ENCODE data around the gene ADGRE1.
A peak's percentile ranks its signal among the peaks of the same experiment; 100 is the strongest.

The ADGRE1 gene

DNA sequence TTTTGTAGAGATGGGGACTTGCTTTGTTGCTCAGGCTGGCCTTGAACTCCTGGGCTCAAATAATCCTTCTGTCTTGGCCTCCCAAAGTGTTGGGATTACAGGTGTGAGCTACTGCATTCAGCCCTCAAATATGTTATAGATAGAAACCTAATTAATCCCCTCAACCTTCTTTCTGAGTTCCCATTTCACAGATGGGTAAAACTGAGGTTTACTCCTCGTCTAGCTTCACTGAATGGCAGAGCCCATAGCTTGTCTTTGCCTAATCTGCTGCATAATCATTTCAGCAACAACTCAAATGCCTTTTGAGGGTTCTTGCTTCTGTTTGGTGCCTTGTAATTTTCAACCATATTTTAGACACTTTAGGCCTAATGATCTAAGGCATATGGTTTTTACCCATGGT, 36.0 kb upstream of the ADGRE1 start:
- TF ChIP-seq, protein P1, sequence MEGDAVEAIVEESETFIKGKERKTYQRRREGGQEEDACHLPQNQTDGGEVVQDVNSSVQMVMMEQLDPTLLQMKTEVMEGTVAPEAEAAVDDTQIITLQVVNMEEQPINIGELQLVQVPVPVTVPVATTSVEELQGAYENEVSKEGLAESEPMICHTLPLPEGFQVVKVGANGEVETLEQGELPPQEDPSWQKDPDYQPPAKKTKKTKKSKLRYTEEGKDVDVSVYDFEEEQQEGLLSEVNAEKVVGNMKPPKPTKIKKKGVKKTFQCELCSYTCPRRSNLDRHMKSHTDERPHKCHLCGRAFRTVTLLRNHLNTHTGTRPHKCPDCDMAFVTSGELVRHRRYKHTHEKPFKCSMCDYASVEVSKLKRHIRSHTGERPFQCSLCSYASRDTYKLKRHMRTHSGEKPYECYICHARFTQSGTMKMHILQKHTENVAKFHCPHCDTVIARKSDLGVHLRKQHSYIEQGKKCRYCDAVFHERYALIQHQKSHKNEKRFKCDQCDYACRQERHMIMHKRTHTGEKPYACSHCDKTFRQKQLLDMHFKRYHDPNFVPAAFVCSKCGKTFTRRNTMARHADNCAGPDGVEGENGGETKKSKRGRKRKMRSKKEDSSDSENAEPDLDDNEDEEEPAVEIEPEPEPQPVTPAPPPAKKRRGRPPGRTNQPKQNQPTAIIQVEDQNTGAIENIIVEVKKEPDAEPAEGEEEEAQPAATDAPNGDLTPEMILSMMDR (IDR thresholded peaks at IDR 0.05), result no peak

DNA sequence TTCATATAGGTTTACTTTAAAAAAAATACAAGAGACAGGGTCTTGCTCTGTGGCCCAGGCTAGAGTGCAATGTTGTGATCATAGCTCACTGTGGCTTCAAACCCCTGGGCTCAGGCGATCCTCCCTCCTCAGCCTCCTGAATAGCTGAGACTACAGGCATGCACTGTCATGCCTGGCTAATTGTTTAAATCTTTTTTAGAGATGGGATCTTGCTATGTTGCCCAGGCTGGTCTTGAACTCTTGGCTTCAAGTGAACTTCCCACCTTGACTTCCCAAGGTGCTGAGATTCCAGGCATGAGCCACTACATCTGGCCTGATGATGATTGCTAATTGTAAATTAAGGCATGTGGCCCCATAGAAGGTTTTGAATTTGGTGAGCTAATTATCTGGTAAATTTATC, 35.4 kb upstream of the ADGRE1 start:
- TF ChIP-seq, protein P1 (IDR thresholded peaks at IDR 0.05), result no peak
- no peak for TF ChIP-seq ZFX (IDR thresholded peaks at IDR 0.05; ENCODE audit: borderline replicate concordance)
- no peak overlapping the region for H3K27ac ChIP-seq

More for the DNA sequence above, 36.0 kb upstream of the ADGRE1 start:
- no peak overlapping the region for H3K27ac ChIP-seq

DNA sequence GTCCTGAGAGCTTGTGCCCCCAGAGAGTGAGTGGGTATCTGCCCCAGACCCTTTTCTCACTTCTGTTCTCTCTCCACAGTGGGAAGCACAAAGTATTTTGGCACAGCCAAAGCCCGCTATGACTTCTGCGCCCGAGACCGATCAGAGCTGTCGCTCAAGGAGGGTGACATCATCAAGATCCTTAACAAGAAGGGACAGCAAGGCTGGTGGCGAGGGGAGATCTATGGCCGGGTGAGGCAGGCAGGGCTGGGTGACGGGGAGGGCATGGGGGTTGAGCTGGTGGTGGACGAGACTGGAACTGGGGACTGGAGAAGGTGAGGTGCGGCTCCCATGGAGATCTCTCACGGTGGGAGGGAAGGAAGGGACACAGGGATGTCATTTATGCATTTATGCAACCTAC, 33.5 kb upstream of the ADGRE1 start:
- no peak for TF ChIP-seq ZFX (IDR thresholded peaks at IDR 0.05; ENCODE audit: borderline replicate concordance)
- TF ChIP-seq, protein P1 (IDR thresholded peaks at IDR 0.05), result no peak
- no peak overlapping the region for H3K27ac ChIP-seq

DNA sequence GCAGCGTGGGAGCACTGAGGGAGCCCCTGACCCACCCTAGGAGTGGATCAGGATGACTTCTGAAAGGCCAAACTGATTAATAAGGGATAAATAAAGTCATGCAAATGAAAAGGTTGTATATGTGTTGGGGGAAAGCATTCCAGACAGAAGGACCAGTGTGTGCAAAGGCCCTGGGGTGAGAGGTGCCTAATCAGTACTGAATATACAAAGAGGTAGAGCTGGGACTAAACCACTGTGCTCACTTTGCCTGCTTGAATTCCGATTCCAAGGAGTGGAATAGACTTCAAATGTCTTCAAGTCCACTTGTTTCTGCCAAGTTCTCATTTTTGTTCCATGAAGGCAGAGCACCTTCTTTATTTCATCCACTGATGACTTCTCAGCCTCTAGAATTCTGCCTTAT, 32.6 kb upstream of the ADGRE1 start:
- TF ChIP-seq, protein P1 (IDR thresholded peaks at IDR 0.05), result no peak
- TF ChIP-seq ZFX (IDR thresholded peaks at IDR 0.05; ENCODE audit: borderline replicate concordance), result no peak
- no peak overlapping the region for H3K27ac ChIP-seq

DNA sequence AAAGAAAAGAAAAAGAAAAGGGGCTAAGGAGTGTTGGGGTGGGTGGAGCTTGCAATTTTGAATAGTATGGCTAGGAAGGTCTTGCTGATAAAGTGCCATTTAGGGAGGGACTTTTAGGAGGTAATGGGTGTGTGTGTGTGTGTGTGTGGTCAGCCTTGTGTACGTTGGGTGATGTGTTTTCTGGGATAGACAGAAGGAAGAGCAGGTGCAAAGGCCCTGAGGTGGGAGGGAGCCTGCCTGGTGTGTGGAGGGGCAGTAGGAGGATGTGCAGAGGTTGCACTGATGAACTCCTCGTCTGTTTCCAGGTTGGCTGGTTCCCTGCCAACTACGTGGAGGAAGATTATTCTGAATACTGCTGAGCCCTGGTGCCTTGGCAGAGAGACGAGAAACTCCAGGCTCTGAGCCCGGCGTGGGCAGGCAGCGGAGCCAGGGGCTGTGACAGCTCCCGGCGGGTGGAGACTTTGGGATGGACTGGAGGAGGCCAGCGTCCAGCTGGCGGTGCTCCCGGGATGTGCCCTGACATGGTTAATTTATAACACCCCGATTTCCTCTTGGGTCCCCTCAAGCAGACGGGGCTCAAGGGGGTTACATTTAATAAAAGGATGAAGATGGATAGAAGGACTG, 30.5 kb upstream of the ADGRE1 start:
- H3K27ac ChIP-seq, result no peak overlapping the region
- TF ChIP-seq, protein P1 (IDR thresholded peaks at IDR 0.05), result no peak
- TF ChIP-seq ZFX (IDR thresholded peaks at IDR 0.05; ENCODE audit: borderline replicate concordance), result no peak

DNA sequence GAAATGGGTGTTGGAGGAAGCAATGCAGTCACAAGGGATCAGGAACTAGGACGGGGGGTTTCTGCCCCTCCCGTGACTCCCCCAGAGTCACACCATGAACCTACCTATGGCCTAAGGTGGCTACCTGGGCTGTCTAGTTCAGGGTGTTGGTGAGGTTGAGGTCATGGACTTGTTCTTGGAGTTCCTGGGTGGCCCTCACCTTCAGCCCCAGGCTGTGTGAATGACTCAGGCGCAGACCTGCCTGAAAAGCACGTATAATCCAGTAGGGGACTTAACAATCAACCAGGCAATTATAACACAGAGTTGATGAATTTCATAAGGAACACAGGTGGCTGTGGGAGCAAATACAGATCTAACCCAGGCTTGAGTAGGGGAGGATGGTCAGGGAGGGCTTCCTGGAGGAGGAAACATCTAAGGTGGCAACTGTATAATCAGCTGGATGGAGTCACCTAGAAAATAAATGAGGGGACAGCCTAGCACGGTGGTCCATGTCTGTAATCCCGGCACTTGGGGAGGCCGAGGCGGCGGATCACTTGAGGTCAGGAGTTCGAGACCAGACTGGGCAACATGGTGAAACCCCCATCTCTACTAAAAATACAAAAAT, 25.6 kb upstream of the ADGRE1 start:
- TF ChIP-seq ZFX (IDR thresholded peaks at IDR 0.05; ENCODE audit: borderline replicate concordance), result no peak
- TF ChIP-seq, protein P1 (IDR thresholded peaks at IDR 0.05), result no peak

DNA sequence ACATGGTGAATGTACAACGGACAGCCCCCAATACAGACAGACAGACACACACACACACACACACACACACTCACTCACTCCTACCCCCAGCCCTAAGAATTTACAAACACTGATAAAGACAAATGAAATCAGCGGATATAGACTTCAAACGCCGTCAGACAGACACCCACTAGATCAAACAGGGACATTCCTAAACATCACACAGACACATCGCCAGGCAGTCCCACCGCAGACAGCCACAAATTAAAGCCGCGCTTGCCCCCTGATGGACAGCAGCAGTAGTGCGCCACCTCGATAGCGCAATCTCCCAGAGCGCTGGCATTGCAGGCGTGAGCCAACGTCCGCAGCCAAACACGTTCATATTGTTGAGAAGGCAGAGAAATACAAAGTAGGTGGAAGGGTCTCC, 24.7 kb upstream of the ADGRE1 start:
- H3K27ac ChIP-seq, result no peak overlapping the region
- TF ChIP-seq, protein P1 (IDR thresholded peaks at IDR 0.05), result peak; percentile 69
- no peak for TF ChIP-seq ZFX (IDR thresholded peaks at IDR 0.05; ENCODE audit: borderline replicate concordance)

More for the DNA sequence above, 25.6 kb upstream of the ADGRE1 start:
- H3K27ac ChIP-seq, result no peak overlapping the region
